DMS114 treated with DMSO at 0.1 percent for 48 hours (cell line): ENCODE measurements around the gene MATN1.

Experiments
- DNase-seq: peaks from one replicate; lab custom pipeline; 2025; ENCODE audit not compliant: unreplicated experiment; lab: John Stamatoyannopoulos, UW

MATN1 gene

GRCh38 chr1:30684881-30685795 lies 38.2 kb downstream of the MATN1 start:
- DNase-seq = no peak

GRCh38 chr1:30684259-30684658 lies 39.1 kb downstream of the MATN1 start:
- DNase-seq = no peak

GRCh38 chr1:30683699-30684098 lies 39.7 kb downstream of the MATN1 start:
- no peak for DNase-seq

- DNase-seq = no peak
These were observed 40.7 kb downstream of the MATN1 start for GRCh38 chr1:30682396-30683275.

GRCh38 chr1:30681782-30682181 lies 41.6 kb downstream of the MATN1 start:
- no peak for DNase-seq

- no peak for DNase-seq
These were observed 42.5 kb downstream of the MATN1 start for GRCh38 chr1:30680879-30681278.

- no peak for DNase-seq
These were observed 43.0 kb downstream of the MATN1 start for GRCh38 chr1:30680429-30680828.

GRCh38 chr1:30679976-30680305 lies 43.4 kb downstream of the MATN1 start:
- DNase-seq = no peak

- no peak for DNase-seq
These were observed 44.0 kb downstream of the MATN1 start for GRCh38 chr1:30679201-30679975.

- DNase-seq = no peak
These were observed 45.2 kb downstream of the MATN1 start for GRCh38 chr1:30678209-30678608.

- no peak for DNase-seq
These were observed 45.9 kb downstream of the MATN1 start for GRCh38 chr1:30677471-30677870.

GRCh38 chr1:30675761-30676160 lies 47.6 kb downstream of the MATN1 start:
- no peak for DNase-seq

- no peak for DNase-seq
These were observed 48.1 kb downstream of the MATN1 start for GRCh38 chr1:30675289-30675688.

GRCh38 chr1:30673395-30673794 lies 50.0 kb downstream of the MATN1 start:
- DNase-seq = no peak

GRCh38 chr1:30672661-30673060 lies 50.7 kb downstream of the MATN1 start:
- DNase-seq = no peak

GRCh38 chr1:30670240-30671060 lies 52.9 kb downstream of the MATN1 start:
- no peak for DNase-seq

GRCh38 chr1:30668546-30669327 lies 54.6 kb downstream of the MATN1 start:
- no peak for DNase-seq

GRCh38 chr1:30668024-30668423 lies 55.4 kb downstream of the MATN1 start:
- no peak for DNase-seq

GRCh38 chr1:30666756-30667273 lies 56.6 kb downstream of the MATN1 start:
- no peak for DNase-seq
